Keratinocyte (primary cell): ENCODE measurements around the gene PPM1B. TPM values are rescaled to one million over a fixed set of nuclear protein-coding genes. Genes with fewer than 3 reads are reported as not detected.

ENCODE experiments used
- DNase-seq: peaks from one replicate; pipeline ENCODE4 v3.0.0-alpha.2; 2011; ENCODE audit warnings: low read depth, missing footprints, low spot score
- FAIRE-seq: peaks from 2 replicates; lab custom pipeline; 2011; peaks lifted over from hg19 to GRCh38; lab: Jason Lieb, UNC
- H2AFZ ChIP-seq: 2 replicates; pipeline ENCODE4 v1.6.0; 2012; ENCODE audit warnings: low read length, control low read depth, inconsistent platforms; ENCODE audit not compliant: control insufficient read depth
- H3K27ac ChIP-seq: 2 replicates; pipeline ENCODE4 v1.5.1; 2011; ENCODE audit warnings: low read length; ENCODE audit not compliant: control insufficient read depth, insufficient read depth
- H3K27me3 ChIP-seq: 3 replicates; pipeline ENCODE4 v1.6.0; 2011; ENCODE audit warnings: low read length; ENCODE audit not compliant: control insufficient read depth, insufficient read depth; ENCODE audit errors: extremely low read depth
- H3K36me3 ChIP-seq, 2 experiments: 2 replicates in 1 of 2; 3 replicates in 1 of 2; pipeline ENCODE4 v1.5.1; 2011; ENCODE audit warnings: low read length in 2 of 2, mild to moderate bottlenecking in 1 of 2; ENCODE audit not compliant: control insufficient read depth in 2 of 2, insufficient read depth in 2 of 2; ENCODE audit errors: extremely low read depth in 1 of 2
- H3K4me1 ChIP-seq: 3 replicates; pipeline ENCODE4 v1.5.1; 2011; ENCODE audit warnings: low read length; ENCODE audit not compliant: control insufficient read depth, insufficient read depth; ENCODE audit errors: extremely low read depth
- H3K4me2 ChIP-seq: 3 replicates; pipeline ENCODE4 v1.6.0; 2011; ENCODE audit warnings: low read depth, low read length; ENCODE audit not compliant: control insufficient read depth, insufficient read depth; ENCODE audit errors: extremely low read depth
- H3K4me3 ChIP-seq, 3 experiments: fragments of 200-600 bp in 1 of 3; sonication (generic) in 1 of 3; 2 replicates in 2 of 3; 3 replicates in 1 of 3; pipeline ENCODE4 v1.5.1; 2011 to 2016; ENCODE audit warnings: low read length in 3 of 3, mild to moderate bottlenecking in 3 of 3, control low read depth in 2 of 3, inconsistent platforms in 1 of 3, low read depth in 1 of 3, mixed read lengths in 1 of 3, mixed run types in 1 of 3, moderate library complexity in 1 of 3; ENCODE audit not compliant: control insufficient read depth in 2 of 3, insufficient read depth in 2 of 3; ENCODE audit errors: extremely low read depth in 1 of 3
- H3K79me2 ChIP-seq: 2 replicates; pipeline ENCODE4 v1.6.0; 2012; ENCODE audit warnings: low read length; ENCODE audit not compliant: control insufficient read depth, insufficient read depth
- H3K9ac ChIP-seq: 3 replicates; pipeline ENCODE4 v1.6.0; 2011; ENCODE audit warnings: low read length; ENCODE audit not compliant: control insufficient read depth, insufficient read depth; ENCODE audit errors: extremely low read depth
- H3K9me1 ChIP-seq: 3 replicates; pipeline ENCODE4 v1.6.0; 2011; ENCODE audit warnings: low read length; ENCODE audit not compliant: control insufficient read depth, insufficient read depth; ENCODE audit errors: extremely low read depth
- H3K9me3 ChIP-seq: 2 replicates; pipeline ENCODE4 v1.5.1; 2012; ENCODE audit warnings: low read depth, low read length; ENCODE audit not compliant: control insufficient read depth
- H4K20me1 ChIP-seq: 3 replicates; pipeline ENCODE4 v1.6.0; 2011; ENCODE audit warnings: low read length; ENCODE audit not compliant: control insufficient read depth, insufficient read depth; ENCODE audit errors: extremely low read depth
- CTCF ChIP-seq, 3 experiments: IDR thresholded peaks in 1 of 3; conservative IDR thresholded peaks in 1 of 3; optimal IDR thresholded peaks in 1 of 3; 2 replicates in 2 of 3; 3 replicates in 1 of 3; pipeline versions ENCODE3 to v1.5.1; 2011; ENCODE audit warnings: low read length in 3 of 3, mild to moderate bottlenecking in 3 of 3, moderate library complexity in 2 of 3, control low read depth in 1 of 3, inconsistent platforms in 1 of 3; ENCODE audit not compliant: insufficient read depth in 2 of 3; ENCODE audit errors: extremely low read depth in 1 of 3
- EZH2 ChIP-seq: IDR thresholded peaks from one replicate; pipeline ENCODE4 v1.6.1; 2012; ENCODE audit warnings: inconsistent platforms, mild to moderate bottlenecking, low read length, moderate library complexity
- dilution Hi-C: fragments of 300-500 bp; cut with MboI; formaldehyde crosslinking; loops from one replicate; pipeline ENCODE4 v1.7.0; 2020; ENCODE audit warnings: low sequenced_read_pairs; ENCODE audit not compliant: extremely low pct_ligation_motif_present
- polyA plus RNA-seq, 5 experiments: library from polyadenylated mRNA; depleted of rRNA in 3 of 5; stranded (reverse) in 3 of 5; stranded (forward) in 1 of 5; unstranded in 1 of 5; fragments of >200 nt; gene quantifications; 1 replicate in 1 of 5; 2 replicates in 3 of 5; 3 replicates in 1 of 5; pipeline versions ENCODE4 v1.2.1 to v1.2.3, GENCODE V29; 2011 to 2012; ENCODE audit warnings: missing spikeins in 2 of 5, low read depth in 1 of 5, low replicate concordance in 1 of 5

Gene PPM1B
- polyA plus RNA-seq, 1 donor (not counting 4 experiments of a cell fraction or from before 2014, with no cell fraction given): 34.5 TPM

GRCh38 chr2:44139741-44140140 lies 28.9 kb upstream of the PPM1B start:
- DNase-seq (no peak), FAIRE-seq (no peak)
- Histone ChIP-seq H3K4me2 (no peak overlapping the region), H2AFZ (no peak overlapping the region), H3K9me3 (no peaks in the 10 kb centered on the region), H3K27me3 (no peaks in the 10 kb centered on the region), H3K9me1 (no peaks in the 10 kb centered on the region), H3K79me2 (no peaks in the 10 kb centered on the region), H3K36me3 (no peaks in the 10 kb centered on the region), H3K27ac (no peak overlapping the region), H3K4me1 (peaks cover 27% of the 10 kb centered on the region), H4K20me1 (no peaks in the 10 kb centered on the region), H3K4me3 (no peak overlapping the region), H3K9ac (no peak overlapping the region)
- dilution Hi-C loops: no loop called here
- TF ChIP-seq CTCF (optimal IDR thresholded peaks at IDR 0.05 in 1 of 3, IDR thresholded peaks at IDR 0.05 in 1 of 3, conservative IDR thresholded peaks at IDR 0.05 in 1 of 3; ENCODE audit: extremely low read depth in 1 of 3, insufficient read depth in 2 of 3, low read length in 3 of 3): no peak
- TF ChIP-seq EZH2: no peak

- Histone ChIP-seq H2AFZ (no peak overlapping the region), H4K20me1 (no peaks in the 10 kb centered on the region), H3K9me1 (no peaks in the 10 kb centered on the region), H3K27ac (no peak overlapping the region), H3K36me3 (no peaks in the 10 kb centered on the region), H3K79me2 (no peaks in the 10 kb centered on the region), H3K27me3 (no peaks in the 10 kb centered on the region), H3K4me1 (peaks cover 3% of the 10 kb centered on the region), H3K4me2 (no peak overlapping the region), H3K9me3 (no peaks in the 10 kb centered on the region), H3K4me3 (no peak overlapping the region), H3K9ac (no peak overlapping the region)
- DNase-seq (no peak), FAIRE-seq (no peak)
- dilution Hi-C loops: no loop called here
- TF ChIP-seq CTCF (optimal IDR thresholded peaks at IDR 0.05 in 1 of 3, IDR thresholded peaks at IDR 0.05 in 1 of 3, conservative IDR thresholded peaks at IDR 0.05 in 1 of 3; ENCODE audit: extremely low read depth in 1 of 3, insufficient read depth in 2 of 3, low read length in 3 of 3): no peak
- TF ChIP-seq EZH2: no peak
These were observed 26.4 kb upstream of the PPM1B start for GRCh38 chr2:44142306-44142705.
